OCI-LY1 (cell line): Measurements from ENCODE around the gene SLC38A6.

ENCODE experiments used
- EZH2 ChIP-seq: fragments of 200-600 bp; sonication (generic), shearing (Covaris generic); IDR thresholded peaks from 2 replicates; pipeline ENCODE4 v1.8.0; 2017; ENCODE audit warnings: borderline replicate concordance, mixed run types, mild to moderate bottlenecking, antibody characterized with exemption, low read length, moderate library complexity, mixed read lengths
- TF ChIP-seq, protein P1 (sequence below): fragments of 200-600 bp; sonication (generic), shearing (Covaris generic); IDR thresholded peaks from 2 replicates; pipeline ENCODE4 v1.5.1; 2017; ENCODE audit warnings: mild to moderate bottlenecking, antibody characterized with exemption, low read length, moderate library complexity, mixed read lengths

DNA sequence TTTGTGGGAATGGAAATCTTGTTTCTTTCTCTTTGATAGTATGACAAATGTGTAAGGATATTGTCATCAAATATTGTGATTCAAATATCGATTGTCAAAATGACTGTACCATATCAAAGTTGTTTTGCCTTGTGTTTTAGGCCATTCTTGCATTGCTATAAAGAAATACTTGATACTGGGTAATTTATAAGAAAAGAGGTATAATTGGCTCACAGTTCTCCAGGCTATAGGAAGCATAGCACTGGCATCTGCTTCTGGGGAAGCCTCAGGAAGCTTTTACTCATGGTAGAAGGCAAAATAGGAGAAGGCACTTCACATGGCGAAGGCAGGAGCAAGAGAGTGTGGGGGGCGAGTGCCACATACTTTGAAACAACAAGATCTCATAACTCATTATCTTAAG is 8.0 kb upstream of the SLC38A6 start:
- TF ChIP-seq, protein P1, sequence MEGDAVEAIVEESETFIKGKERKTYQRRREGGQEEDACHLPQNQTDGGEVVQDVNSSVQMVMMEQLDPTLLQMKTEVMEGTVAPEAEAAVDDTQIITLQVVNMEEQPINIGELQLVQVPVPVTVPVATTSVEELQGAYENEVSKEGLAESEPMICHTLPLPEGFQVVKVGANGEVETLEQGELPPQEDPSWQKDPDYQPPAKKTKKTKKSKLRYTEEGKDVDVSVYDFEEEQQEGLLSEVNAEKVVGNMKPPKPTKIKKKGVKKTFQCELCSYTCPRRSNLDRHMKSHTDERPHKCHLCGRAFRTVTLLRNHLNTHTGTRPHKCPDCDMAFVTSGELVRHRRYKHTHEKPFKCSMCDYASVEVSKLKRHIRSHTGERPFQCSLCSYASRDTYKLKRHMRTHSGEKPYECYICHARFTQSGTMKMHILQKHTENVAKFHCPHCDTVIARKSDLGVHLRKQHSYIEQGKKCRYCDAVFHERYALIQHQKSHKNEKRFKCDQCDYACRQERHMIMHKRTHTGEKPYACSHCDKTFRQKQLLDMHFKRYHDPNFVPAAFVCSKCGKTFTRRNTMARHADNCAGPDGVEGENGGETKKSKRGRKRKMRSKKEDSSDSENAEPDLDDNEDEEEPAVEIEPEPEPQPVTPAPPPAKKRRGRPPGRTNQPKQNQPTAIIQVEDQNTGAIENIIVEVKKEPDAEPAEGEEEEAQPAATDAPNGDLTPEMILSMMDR, result no peak
- TF ChIP-seq EZH2, result no peak
